HEK293 (cell line): ENCODE data around the gene MAU2.

Experiments used
- CTCF ChIP-seq: fragments of 450-650 bp; formaldehyde crosslinking; IDR thresholded peaks from 2 replicates; pipeline ENCODE4 v1.5.1; 2016; ENCODE audit warnings: missing biosample characterization, missing genetic modification characterization
- HOXC10 ChIP-seq: sonication (generic); formaldehyde crosslinking; IDR thresholded peaks from 2 replicates; pipeline ENCODE4 v1.8.1; 2023; ENCODE audit warnings: mild to moderate bottlenecking, missing genetic modification reagents
- REST ChIP-seq: fragments of 450-650 bp; formaldehyde crosslinking; IDR thresholded peaks from 2 replicates; pipeline ENCODE4 v1.5.1; 2016; ENCODE audit warnings: missing biosample characterization, missing genetic modification characterization
- TRIM28 ChIP-seq: IDR thresholded peaks from 2 replicates; pipeline ENCODE4 v1.6.1; 2011; ENCODE audit warnings: low read length, control low read depth, borderline replicate concordance
- ZNF302 ChIP-seq: fragments of 450-650 bp; formaldehyde crosslinking; IDR thresholded peaks from 2 replicates; pipeline ENCODE4 v1.5.1; 2016; ENCODE audit warnings: missing biosample characterization, missing genetic modification characterization, low read depth
- ZNF324 ChIP-seq: fragments of 450-650 bp; formaldehyde crosslinking; IDR thresholded peaks from 2 replicates; pipeline ENCODE4 v1.5.1; 2016; ENCODE audit warnings: missing biosample characterization, missing genetic modification characterization
- ZNF394 ChIP-seq: fragments of 450-650 bp; formaldehyde crosslinking; IDR thresholded peaks from 2 replicates; pipeline ENCODE4 v1.5.1; 2016; ENCODE audit warnings: missing biosample characterization, missing genetic modification characterization, mild to moderate bottlenecking, moderate library complexity, borderline replicate concordance
- ZNF558 ChIP-seq: fragments of 450-650 bp; formaldehyde crosslinking; IDR thresholded peaks from 2 replicates; pipeline ENCODE4 v1.5.1; 2016; ENCODE audit warnings: missing biosample characterization, missing genetic modification characterization

DNA sequence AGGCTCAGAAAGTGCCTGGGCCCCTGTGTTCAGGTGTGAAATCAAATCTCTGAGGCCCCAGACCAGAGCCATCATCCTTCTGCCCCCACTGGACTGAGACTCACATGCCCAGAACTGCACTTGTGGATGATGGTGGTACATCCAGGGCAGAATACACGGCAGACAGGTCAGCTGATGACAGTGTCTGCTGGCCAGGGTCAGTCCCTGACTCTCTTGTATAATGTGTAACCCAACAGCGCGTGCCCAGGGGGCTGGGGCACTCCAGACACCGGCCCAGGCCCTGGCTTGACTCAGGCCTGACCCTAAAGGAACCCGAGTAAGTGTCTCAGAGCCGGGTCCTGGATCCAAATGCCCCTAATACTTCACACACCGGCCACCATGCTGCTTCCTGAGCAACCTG is 47.5 kb downstream of the MAU2 start:
- TF ChIP-seq HOXC10 (no peak), ZNF558 (tag by site-specific recombination) (no peak), TRIM28 (no peak), ZNF324 (tag by site-specific recombination) (no peak), ZNF394 (no peak), REST (no peak), CTCF (no peak), ZNF302 (tag by site-specific recombination) (no peak)
